HG03066 (cell line): ENCODE measurements around the gene HLA-DQB1.
"Not testable (repeated sequence)": the region's sequence is repeated elsewhere in the genome, so short reads cannot be mapped to it uniquely, and the experiment has no call there.

ENCODE experiments used
- ATAC-seq: cut with Tn5 transposase; IDR thresholded peaks from one replicate; pipeline ENCODE4 v1.9.1; 2021; ENCODE audit warnings: low read depth; ENCODE audit not compliant: unreplicated experiment

HLA-DQB1 gene

DNA sequence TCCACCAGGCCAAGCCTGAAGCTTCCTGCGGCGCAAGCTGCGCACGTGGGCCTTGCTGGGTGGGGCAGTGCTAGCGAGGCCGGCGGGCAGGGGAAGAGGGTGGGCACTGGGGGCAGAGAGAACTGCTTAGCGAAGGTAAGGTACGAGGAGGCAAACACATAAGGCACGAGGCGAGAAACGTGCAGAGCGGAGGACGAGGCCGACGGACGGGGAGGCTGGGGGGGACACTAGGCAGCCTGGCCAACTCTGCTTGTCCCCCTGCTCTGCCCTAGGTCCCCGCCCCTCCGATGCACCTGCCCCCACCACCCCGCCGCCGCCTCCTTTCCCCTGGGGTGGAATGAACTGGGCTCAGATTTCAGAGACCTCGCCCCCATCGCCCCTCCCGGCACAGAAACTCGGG, 2.1 kb downstream of the HLA-DQB1 start:
- ATAC-seq, result no peak

DNA sequence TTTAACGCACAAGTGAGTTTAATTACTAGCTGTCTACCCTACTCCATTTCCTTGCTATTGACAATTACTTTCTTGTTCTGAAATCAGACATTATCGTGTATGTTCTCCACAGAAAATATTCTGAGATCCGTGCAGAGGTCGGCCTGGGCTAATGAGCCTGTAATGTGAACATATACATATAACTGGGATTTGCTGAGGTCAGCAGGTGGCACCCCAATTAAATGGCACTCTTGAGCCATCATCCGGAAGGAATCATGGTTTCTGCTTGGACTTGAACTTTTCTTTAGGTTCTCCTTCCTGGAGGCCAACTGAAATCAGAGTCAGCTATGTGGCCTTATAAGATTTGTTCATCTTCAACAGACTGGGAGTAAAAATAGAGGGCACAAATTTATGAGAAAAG, 3.6 kb downstream of the HLA-DQB1 start:
- no peak for ATAC-seq

GRCh38 chr6:32662099-32662498, 4.4 kb downstream of the HLA-DQB1 start:
- ATAC-seq, result no peak

DNA sequence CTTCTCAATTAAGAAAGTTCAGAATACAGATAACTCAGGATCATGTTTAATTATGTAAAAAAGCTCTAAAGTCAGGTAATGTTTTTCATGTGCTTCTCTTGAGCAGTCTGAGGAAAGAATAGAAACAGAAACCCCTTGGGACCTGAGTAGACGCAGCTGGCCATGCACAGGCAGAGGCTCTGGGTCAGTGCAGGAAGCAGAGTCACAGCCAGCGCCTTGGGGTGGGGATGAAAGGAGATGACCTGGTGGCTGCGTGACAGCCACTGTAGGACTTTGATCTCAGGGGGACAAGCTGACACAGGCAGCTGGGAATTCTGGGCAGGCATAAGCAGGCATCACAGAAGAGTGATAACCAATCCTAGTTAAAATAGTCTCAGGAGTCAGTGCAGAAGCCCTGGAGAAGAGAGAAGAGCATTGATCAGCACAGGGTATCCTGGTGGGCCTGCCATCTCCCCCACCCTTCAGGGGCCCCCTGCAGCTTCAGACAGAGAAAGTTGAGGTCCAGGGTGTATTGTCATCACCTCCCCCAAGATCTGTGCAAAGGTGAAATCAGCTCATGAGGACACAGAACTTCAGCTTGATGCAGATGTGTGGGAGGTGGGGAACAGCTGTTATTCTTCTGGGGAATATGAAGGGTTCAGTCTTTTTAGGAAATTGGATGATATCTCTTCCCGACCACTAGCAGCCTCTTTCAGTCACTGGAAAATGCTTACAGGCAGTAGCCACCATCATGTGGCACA, 6.4 kb downstream of the HLA-DQB1 start:
- ATAC-seq, result no peak

DNA sequence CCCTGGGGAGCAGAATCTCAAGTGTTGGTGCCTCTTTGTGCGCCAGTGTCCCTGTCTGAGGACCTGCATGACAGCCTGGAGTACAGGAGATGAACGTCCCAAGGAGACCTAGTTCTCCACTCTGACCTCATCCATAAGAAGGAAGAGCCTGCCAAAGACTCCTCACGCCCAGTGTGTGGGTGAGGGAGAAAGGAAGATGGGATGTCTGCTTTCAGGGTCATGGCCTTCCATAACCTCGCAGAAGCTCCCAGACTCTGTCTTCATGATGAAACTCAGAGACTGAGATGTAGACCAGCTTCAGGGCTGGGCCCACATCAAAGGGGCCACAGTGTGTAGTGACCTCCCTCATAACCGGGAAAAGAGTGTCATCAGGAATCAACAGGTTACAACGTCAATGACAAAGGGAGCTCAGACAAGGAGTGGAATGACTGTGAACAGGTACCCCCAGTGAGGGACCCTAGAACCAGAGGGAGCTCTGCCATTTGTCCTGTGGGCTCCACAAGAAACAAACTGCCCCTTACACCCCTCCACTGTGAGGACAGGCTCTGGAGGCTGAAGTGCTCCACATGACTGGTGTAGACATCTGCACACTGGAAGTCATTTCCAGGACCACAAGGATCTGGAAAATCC, 8.1 kb downstream of the HLA-DQB1 start:
- ATAC-seq, result no peak

GRCh38 chr6:32657819-32658218, 8.6 kb downstream of the HLA-DQB1 start:
- ATAC-seq, result not testable (repeated sequence)

DNA sequence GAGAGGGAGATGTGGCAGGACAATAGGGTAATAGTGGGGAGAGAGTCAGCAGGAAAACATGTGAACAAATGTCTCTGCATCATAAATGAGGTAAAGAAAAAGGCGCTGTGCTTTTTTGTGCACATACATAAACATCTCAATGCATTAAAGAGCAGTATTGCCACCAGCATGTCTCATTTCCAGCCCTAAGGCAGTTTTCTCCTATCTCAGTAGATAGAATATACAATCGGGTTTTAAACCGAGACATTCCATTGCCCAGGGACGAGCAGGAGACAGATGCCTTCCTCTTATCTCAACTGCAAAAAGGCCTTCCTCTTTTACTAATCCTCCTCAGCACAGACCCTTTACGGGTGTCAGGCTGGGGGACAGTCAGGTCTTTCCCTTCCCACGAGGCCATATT, 9.1 kb downstream of the HLA-DQB1 start:
- not testable (repeated sequence) for ATAC-seq

- ATAC-seq, result no peak
Measured at GRCh38 chr6:32655203-32655710, 11.2 kb downstream of the HLA-DQB1 start.

GRCh38 chr6:32645047-32645703, 21.3 kb downstream of the HLA-DQB1 start:
- no peak for ATAC-seq

GRCh38 chr6:32643904-32644303, 22.6 kb downstream of the HLA-DQB1 start:
- ATAC-seq, result no peak

- ATAC-seq, result no peak
Measured at GRCh38 chr6:32642720-32643106, 23.7 kb downstream of the HLA-DQB1 start.

GRCh38 chr6:32641785-32642719, 24.4 kb downstream of the HLA-DQB1 start:
- not testable (repeated sequence) for ATAC-seq

DNA sequence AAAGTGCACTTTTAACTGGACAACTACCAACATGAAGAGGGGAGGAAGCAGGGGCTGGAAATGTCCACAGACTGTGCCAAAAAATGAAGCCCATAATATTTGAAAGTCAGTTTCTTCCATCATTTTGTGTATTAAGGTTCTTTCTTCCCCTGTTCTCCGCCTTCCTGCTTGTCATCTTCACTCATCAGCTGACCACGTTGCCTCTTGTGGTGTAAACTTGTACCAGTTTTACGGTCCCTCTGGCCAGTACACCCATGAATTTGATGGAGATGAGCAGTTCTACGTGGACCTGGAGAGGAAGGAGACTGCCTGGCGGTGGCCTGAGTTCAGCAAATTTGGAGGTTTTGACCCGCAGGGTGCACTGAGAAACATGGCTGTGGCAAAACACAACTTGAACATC, 25.3 kb downstream of the HLA-DQB1 start:
- no peak for ATAC-seq

GRCh38 chr6:32639440-32640394, 26.7 kb downstream of the HLA-DQB1 start:
- no peak for ATAC-seq

GRCh38 chr6:32638532-32639219, 27.8 kb downstream of the HLA-DQB1 start:
- no peak for ATAC-seq

GRCh38 chr6:32637883-32638282, 28.6 kb downstream of the HLA-DQB1 start:
- no peak for ATAC-seq

DNA sequence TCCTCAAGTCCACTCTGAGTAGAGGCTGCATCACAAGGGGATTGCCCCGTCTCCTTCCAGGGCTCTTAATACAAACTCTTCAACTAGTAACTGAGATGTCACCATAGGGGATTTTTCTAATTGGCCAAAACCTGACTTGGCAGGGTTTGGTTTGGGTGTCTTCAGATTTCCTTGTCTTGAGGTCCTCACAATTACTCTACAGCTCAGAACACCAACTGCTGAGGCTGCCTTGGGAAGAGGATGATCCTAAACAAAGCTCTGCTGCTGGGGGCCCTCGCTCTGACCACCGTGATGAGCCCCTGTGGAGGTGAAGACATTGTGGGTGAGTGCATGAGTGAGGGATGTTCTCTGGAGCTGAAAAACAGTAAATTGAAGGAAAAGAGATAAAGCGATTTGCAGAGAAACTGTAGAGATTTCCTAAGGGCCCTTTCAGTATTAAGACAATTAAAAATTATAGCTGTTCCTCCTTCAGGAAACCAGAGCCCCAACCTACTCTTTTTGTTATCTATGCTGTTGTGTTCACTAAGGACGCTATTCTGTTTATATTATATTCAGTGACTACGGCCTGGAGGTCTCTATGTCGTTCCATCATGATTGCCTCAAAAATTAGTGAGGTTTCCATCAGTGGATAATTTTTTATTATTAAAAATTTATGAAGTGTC, 29.1 kb downstream of the HLA-DQB1 start, which contains the start of gene HLA-DQA1:
Gene HLA-DQA1, plus strand, starts transcription at position 188 of the 662 bp plus-strand sequence. Its CDS starts 53 bp downstream, at position 241.
- ATAC-seq, result peak; percentile 63

DNA sequence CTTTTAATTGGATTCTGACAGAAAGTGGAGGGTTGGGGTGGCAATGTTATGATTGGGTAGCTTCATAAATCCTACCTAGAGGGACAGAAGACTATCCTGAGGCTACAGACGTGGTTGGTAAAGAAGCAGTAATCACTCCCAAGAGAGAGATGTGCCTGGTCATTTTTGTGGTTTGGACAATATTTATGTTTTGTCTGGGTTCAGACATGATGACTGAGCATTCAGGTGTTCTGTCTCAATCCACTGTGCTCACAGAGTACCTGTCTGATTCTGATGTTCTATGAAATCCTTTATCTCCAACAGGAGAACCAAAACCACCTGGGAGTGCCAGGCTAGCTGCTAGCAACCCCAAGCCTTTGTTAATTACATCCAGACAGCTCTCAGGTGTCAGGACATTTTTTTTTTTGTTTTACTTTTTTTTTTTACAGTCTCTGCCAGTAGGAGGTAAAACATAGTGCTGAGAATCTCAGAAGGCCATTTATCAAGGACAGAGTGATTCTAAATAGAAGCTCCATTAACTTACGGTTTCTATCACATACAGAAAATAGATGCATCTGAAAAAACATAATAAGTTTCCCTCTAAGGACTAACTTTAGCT, 30.8 kb downstream of the HLA-DQB1 start:
- no peak for ATAC-seq
